NT2/D1 (cell line): Measurements from ENCODE around the gene CDC42EP4.

Experiments
- SUZ12 ChIP-seq: IDR thresholded peaks from 2 replicates; pipeline ENCODE4 v1.6.1; 2011; ENCODE audit not compliant: insufficient read length, insufficient read depth; ENCODE audit errors: extremely low read depth
- YY1 ChIP-seq: IDR thresholded peaks from 2 replicates; pipeline ENCODE4 v1.6.1; 2011; ENCODE audit not compliant: insufficient read length, insufficient read depth
- ZNF274 ChIP-seq: IDR thresholded peaks from 2 replicates; pipeline ENCODE4 v1.6.1; 2011; ENCODE audit warnings: mild to moderate bottlenecking, low read depth, low read length

DNA sequence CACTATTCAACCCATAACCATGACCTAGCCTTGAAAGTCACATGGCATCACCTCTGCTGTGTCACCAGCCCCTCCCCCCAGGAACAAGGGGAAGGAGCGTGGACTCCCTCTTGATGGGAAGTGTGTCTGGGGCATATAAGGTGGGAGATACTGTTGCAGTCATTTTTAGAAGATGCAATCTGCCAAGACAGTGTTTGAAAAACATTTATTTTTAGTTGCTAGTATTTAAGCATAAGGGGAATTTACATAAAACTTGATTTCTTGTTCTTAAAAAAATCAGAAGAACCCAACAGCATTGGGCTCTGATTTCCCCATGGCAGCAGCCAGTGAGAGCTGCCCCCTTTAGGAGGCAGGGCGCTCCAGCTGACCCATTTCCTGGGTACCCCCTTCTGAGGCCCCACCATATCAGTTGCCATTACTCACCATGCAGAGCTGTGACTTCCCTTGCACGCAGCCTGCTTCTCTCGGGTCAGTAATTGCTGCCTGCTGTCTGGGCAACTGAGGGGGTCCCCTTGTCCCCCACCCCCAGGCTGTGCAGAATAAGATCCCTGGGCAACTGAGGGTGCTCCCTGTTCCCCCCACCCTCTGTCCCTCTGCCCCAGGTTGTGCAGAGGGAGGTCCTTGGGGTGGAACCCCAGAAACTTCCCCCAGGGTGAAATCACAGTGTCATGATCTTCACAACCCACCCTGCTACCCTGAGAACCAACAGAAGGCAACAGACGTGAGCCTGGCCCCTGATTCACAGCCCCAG is 11.8 kb upstream of the CDC42EP4 start:
- TF ChIP-seq ZNF274 (no peak), SUZ12 (no peak), YY1 (no peak)
